ENCODE data around the gene RASSF9. TPM values are rescaled to one million over a fixed set of nuclear protein-coding genes. Genes with fewer than 3 reads are reported as not detected.

The RASSF9 gene
- total RNA-seq, 4 donors from 2014 or later: 0.55 to 0.79 TPM; not detected in 2

- Histone ChIP-seq H3K9me3 (no peaks in the 10 kb centered on the region), H3K4me3 (no peak overlapping the region), H3K4me1 (no peaks in the 10 kb centered on the region), H3K36me3 (no peaks in the 10 kb centered on the region), H3K27ac (no peak overlapping the region), H3K27me3 (no peaks in the 10 kb centered on the region)
- intact Hi-C loops (cut with DNase I; ENCODE audit: low total_unique reads) (no loop called here), in situ Hi-C loops (cut with MboI; ENCODE audit: low pct_ligation_motif_present in 1 of 4, low pct_unique_long_range_greater_than_20kb in 1 of 4, low sequenced_read_pairs in 3 of 4) (no loop called here)
- DNase-seq: no peak
- TF ChIP-seq EP300 (IDR thresholded peaks at IDR 0.05; ENCODE audit: low read depth) (no peak), POLR2AphosphoS5 (IDR thresholded peaks at IDR 0.05) (no peak), CTCF (IDR thresholded peaks at IDR 0.05) (no peak), POLR2A (IDR thresholded peaks at IDR 0.05) (no peak)
- WGBS, 2 donors (ENCODE audit: low coverage in 1 of 2): 48 to 54% methylated on average over 2 of the region's 2 CpGs
Measured at GRCh38 chr12:85779768-85780167, 56.4 kb downstream of the RASSF9 start.

- Histone ChIP-seq H3K9me3 (no peaks in the 10 kb centered on the region), H3K4me3 (no peak overlapping the region), H3K27me3 (no peaks in the 10 kb centered on the region), H3K4me1 (no peaks in the 10 kb centered on the region), H3K36me3 (no peaks in the 10 kb centered on the region), H3K27ac (no peak overlapping the region)
- intact Hi-C loops (cut with DNase I; ENCODE audit: low total_unique reads): no loop called here
- in situ Hi-C loops (cut with MboI; ENCODE audit: low pct_ligation_motif_present in 1 of 4, low pct_unique_long_range_greater_than_20kb in 1 of 4, low sequenced_read_pairs in 3 of 4): no loop called here
- no peak for TF ChIP-seq EP300 (IDR thresholded peaks at IDR 0.05; ENCODE audit: low read depth)
- no peak for TF ChIP-seq CTCF (IDR thresholded peaks at IDR 0.05)
- TF ChIP-seq POLR2A (IDR thresholded peaks at IDR 0.05): no peak
- TF ChIP-seq POLR2AphosphoS5 (IDR thresholded peaks at IDR 0.05): no peak
- no peak for DNase-seq
Measured at GRCh38 chr12:85775091-85775490, 61.1 kb downstream of the RASSF9 start.

- in situ Hi-C loops (cut with MboI; ENCODE audit: low pct_ligation_motif_present in 1 of 4, low pct_unique_long_range_greater_than_20kb in 1 of 4, low sequenced_read_pairs in 3 of 4): no loop called here
- no peaks in the 10 kb centered on the region for H3K36me3 ChIP-seq
- no peak for DNase-seq
- H3K27ac ChIP-seq: no peak overlapping the region
- no peak for TF ChIP-seq POLR2AphosphoS5 (IDR thresholded peaks at IDR 0.05)
- TF ChIP-seq EP300 (IDR thresholded peaks at IDR 0.05; ENCODE audit: low read depth): no peak
- TF ChIP-seq POLR2A (IDR thresholded peaks at IDR 0.05): no peak
- no peak for TF ChIP-seq CTCF (IDR thresholded peaks at IDR 0.05)
- intact Hi-C loops (cut with DNase I; ENCODE audit: low total_unique reads): no loop called here
- no peaks in the 10 kb centered on the region for H3K9me3 ChIP-seq
- H3K27me3 ChIP-seq: no peaks in the 10 kb centered on the region
- no peaks in the 10 kb centered on the region for H3K4me1 ChIP-seq
- H3K4me3 ChIP-seq: no peak overlapping the region
- 33 to 60% methylated on average over 1 to 2 of the region's 2 CpGs for WGBS, 2 donors (ENCODE audit: low coverage in 1 of 2)
Measured at GRCh38 chr12:85765453-85765869, 70.7 kb downstream of the RASSF9 start.

GRCh38 chr12:85759623-85760022 lies 76.6 kb downstream of the RASSF9 start:
- in situ Hi-C loops (cut with MboI; ENCODE audit: low pct_ligation_motif_present in 1 of 4, low pct_unique_long_range_greater_than_20kb in 1 of 4, low sequenced_read_pairs in 3 of 4): no loop called here
- Histone ChIP-seq H3K36me3 (no peaks in the 10 kb centered on the region), H3K4me1 (no peaks in the 10 kb centered on the region), H3K4me3 (no peak overlapping the region), H3K27ac (no peak overlapping the region), H3K9me3 (no peaks in the 10 kb centered on the region), H3K27me3 (no peaks in the 10 kb centered on the region)
- no peak for TF ChIP-seq CTCF (IDR thresholded peaks at IDR 0.05)
- no peak for TF ChIP-seq EP300 (IDR thresholded peaks at IDR 0.05; ENCODE audit: low read depth)
- no peak for TF ChIP-seq POLR2A (IDR thresholded peaks at IDR 0.05)
- TF ChIP-seq POLR2AphosphoS5 (IDR thresholded peaks at IDR 0.05): no peak
- 56 to 69% methylated on average over 3 of the region's 3 CpGs for WGBS, 2 donors (ENCODE audit: low coverage in 1 of 2)
- intact Hi-C loops (cut with DNase I; ENCODE audit: low total_unique reads): no loop called here
- DNase-seq: no peak

All from transverse colon (tissue), 4 donors.